HG03342 (cell line): ENCODE results near the gene KIF1C.
"Not testable (repeated sequence)": the region's sequence is repeated elsewhere in the genome, so short reads cannot be mapped to it uniquely, and the experiment has no call there.

Source experiments
- ATAC-seq: cut with Tn5 transposase; IDR thresholded peaks from one replicate; pipeline ENCODE4 v1.9.1; 2021; ENCODE audit warnings: mild to moderate bottlenecking, moderate library complexity; ENCODE audit not compliant: unreplicated experiment

Gene KIF1C

DNA sequence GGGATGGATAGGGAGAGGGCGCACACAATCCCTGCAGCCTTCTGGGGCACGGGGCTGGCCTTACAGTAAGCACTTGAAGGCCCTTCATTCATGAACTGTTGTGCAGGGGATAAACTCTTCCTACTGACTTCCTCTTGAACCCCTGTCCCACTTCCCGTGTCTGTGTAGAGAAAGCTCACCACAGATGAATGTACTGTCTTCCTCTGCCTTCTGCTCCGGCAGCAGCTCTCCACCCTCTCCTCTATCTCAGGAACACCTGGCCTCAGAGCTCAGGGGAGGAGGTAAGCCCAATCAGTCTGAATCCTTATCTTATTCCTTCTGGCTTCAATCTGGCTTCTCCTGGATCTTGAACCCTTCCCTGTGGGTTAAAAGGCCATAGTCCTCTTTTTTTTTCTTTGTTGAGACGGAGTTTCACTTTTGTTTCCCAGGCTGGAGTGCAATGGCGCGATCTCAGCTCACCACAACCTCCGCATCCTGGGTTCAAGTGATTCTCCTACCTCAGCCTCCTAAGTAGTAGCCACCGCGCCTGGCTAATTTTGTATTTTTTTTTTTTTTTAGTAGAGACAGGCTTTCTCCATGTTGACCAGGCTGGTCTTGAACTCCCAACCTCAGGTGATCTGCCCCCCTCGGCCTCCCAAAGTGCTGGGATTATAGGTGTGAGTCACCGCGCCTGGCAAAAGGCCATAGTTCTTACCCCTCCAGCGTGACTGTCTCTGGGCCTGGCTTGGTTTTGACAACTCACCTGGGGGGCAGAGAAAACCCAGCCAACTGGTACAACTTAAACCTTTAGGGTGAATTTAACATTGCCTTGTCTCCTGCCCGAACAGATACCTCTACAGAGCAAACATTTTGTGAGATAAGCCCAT is 44.6 kb downstream of the KIF1C start:
- no peak for ATAC-seq

DNA sequence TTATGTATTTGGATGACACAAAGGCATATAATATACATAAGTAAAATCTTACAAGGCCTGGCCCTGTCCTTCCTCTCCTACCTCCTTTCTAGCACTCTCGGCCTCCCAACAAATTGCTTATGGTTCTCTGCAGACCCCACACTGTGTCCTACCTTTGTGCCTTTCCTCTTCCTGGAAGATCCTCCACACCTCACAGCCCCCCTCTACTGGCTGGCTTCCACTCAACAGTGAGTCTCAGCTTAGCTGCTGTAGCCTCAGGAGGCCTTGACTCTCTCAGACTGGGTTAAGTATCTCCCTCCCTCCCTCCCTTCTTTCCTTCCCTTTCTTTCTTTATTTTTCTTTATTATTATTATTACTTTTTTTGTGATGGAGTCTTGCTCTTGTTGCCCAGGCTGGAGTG is 45.8 kb downstream of the KIF1C start:
- no peak for ATAC-seq

DNA sequence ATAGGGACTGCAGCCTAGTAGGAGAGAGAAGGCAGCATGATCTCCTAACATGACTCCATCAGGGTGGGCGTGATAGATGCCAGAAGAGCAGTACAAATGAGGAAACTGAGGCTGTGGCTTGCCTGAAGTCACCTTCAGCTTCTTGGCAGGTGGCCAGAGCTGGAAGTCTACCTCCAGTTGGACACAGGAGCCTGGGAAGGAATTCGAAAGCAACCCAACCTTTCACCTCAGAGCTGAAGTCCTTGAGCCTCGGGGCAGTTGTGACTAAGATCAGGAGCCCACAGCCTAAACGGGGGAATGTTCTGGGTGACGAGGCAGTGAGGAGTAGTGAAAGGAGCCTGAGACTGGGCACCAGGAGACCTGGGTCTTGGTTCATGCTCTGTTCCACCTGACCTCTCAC is 46.9 kb downstream of the KIF1C start:
- ATAC-seq, result no peak

DNA sequence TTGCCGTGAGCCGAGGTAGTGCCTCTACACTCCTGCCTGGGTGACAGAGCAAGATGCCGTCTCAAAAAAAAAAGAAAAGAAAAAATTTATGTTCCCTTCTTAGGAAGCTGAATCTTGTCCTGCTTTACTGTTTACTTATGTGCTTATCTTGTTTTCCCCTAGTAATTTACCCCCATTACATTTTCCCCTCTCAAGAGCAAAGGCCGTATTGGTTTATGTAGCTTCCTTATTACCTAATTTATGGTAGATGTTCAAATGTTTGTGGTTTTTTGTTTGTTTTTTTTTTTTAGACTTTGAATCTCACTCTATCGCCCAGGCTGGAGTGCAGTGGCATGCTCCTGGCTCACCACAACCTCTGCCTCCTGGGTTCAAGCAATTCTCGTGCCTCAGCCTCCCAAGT is 47.7 kb downstream of the KIF1C start:
- ATAC-seq, result no peak

DNA sequence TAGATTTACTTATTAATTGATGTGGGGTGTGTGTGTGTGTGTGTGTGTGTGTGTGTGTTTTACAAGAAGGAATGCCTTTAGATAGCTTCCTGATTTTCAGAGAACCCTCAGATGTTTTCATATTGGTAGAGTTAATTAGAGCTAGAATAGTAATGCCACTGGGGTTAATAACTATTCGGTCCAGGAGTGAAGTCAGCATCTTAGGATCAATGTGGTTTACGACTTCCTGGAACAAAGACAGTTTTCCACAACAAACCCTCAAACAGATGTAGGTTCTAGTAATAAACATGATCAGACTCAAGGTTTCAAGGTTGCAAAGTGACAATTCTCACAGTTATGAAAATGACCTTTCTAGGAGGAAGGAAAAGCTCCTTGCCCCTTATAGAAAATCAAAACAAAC is 49.7 kb downstream of the KIF1C start:
- no peak for ATAC-seq

DNA sequence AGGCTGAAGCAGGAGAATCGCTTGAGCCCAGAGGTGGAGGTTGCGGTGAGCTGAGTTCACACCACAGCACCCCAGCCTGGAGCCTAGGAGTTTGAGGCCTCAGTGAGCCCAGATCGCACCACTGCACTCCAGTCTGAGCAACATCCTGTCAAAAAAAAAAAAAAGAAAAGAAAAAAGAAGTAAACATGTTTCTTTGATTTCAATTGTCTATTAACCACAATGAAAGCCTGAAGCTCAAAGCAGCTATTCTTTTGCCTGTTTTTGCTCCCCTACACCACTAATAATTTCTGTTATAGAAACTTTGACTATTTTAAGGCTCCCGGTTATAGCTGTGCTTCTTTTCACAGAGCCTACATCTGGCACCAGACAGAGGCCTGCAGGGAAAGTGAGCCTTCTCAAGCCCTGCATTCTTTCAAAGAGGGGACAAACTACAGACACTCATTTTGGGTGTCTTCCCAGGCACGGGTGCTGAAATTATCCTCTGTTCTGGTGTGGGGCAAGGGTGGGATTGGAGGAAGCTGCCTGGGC is 51.6 kb downstream of the KIF1C start:
- ATAC-seq, result no peak

DNA sequence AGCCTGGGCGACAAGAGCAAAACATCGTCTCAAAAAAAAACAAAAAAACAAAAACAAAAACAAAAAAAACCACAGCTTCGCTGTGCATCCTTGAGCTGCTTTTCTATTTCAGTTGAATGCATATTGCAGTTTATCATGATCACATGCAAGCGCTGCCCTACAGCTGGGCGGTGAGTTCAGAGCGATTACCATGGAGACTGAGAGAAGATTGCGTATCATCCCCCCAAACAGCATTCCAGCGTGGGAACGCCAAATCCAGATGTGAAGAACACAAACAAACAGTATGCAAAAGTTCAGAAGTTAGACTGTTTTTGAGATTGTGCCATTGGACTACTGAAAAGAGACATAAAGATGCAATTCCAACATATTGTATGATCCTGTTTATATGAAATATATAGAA is 52.5 kb downstream of the KIF1C start:
- ATAC-seq, result no peak

DNA sequence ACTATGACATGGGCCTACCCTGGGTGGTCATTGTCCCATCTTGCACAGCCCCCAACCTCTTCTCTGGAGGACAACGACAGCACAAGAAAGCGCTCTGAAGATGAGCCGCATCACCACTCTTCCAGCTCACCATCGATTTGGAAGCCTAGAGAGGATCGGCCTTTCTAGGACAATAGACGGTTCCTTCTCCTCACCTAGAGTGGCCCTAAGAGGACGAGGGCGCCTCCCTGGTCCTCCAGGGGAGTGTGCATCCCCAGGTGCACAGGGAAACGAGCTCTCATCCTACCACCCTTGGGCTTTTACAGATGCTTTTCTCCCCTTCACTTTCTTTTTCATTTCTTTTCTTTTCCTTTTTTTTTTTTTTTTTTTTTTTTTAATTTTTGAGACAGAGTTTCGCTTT is 57.8 kb downstream of the KIF1C start:
- ATAC-seq, result no peak

DNA sequence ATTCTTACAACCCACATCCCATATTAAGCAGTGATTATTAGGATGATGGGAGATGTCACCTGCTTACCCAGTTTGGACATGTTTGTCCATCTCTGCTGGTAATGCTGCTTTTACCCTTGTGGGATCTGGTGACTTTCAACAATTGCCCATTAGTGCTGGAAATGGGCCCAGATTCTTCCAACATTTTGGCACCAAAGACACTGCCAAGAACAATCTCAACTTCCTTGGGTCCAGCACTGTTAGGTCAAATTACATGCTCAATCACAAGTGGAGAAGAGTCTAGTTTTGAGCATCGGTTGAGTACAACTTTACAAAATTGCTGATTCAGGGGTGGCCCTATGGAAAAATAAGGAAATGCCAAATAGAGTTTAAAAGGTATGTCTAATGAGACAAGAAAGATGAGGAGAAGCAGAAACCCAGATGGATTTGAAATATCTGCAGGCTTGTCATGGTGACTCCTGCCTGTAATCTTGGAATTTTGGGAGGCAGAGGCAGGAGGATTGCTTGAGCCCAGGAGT is 67.5 kb downstream of the KIF1C start:
- no peak for ATAC-seq

DNA sequence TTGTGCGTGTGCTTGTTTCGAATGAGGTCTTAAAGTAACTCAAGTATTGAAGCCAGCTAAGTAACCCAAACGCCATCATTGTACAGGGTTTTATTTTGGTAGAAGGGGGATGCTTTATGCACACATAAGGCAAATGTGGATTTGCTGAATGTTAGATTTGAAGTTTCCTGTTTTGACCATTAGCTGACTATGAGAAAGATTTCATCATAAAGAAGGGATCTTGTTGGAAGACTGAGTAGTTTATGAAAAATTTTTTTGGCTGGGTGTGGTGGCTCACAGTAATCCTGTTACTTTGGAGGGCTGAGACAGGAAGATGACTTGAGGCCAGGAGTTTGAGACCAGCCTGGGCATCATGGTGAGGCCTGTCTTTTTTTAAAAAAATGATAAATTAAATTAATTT is 70.5 kb downstream of the KIF1C start:
- ATAC-seq, result no peak

DNA sequence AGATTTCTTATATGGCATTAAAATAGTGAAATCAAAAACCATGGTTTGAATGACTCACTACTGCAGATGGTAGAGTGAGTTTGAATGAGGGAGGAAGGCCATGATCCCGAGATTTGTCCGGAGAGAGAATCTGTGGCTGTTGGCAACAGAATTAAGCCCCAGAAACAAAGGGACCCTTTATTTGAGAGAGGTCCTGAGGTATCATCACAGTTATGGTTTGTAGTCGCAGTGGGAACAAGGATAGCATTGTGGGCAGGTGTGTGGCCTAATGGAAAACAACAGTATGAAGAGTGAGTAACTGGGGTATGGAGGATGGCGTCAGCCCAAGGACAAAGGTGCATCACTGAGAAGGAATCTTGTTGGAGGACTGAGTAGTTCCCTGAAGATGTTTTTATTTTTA is 72.0 kb downstream of the KIF1C start:
- ATAC-seq, result no peak

DNA sequence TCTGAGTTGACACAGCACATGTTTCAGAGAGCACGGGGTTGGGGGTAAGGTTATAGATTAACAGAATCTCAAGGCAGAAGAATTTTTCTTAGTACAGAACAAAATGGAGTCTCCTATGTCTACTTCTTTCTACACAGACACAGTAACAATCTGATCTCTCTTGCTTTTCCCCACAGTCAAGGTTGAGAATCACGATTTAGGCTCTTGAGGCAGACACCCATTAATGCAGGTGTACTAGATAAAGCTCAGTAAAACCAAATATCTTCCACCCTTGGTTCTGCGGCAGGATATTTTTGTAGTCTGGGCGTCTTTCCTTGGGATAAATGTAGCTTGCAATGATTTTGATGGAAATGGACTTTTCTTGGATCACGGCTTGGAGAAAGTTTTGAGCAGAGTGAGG is 77.7 kb downstream of the KIF1C start:
- ATAC-seq, result not testable (repeated sequence)

DNA sequence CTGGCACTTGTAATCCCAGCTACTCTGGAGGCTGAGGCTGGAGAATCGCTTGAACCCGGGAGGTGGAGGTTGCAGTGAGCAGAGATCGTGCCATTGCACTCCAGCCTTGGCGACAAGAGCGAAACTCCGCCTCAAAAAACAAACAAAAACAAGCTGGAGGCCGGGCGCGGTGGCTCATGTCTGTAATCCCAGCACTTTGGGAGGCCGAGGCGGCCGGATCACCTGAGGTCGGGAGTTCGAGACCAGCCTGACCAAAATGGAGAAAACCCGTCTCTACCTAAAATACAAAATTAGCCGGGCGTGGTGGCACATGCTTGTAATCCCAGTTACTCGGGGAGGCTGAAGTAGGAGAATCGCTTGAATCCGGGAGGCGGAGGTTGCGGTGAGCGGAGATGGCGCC is 79.5 kb downstream of the KIF1C start:
- not testable (repeated sequence) for ATAC-seq

DNA sequence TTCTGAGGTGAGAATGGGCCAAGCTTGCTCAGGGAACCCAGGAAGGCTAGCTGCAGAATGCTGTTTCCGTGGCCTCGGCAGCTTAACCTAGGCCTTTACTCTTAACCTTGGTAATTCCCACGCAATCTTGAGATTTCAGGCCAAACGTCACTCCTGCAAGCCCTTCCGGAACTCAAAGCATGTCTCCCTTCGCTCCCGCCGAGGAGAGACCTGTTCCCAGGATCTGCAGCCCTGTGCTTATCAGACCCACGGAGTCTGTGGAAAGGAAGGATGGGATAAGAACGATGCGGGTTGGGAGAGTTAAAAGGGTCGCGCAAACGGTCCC is 80.0 kb downstream of the KIF1C start:
- ATAC-seq, result no peak
